Neural cell (in vitro differentiated cells): Measurements from ENCODE around the gene C2orf42.
A peak's percentile ranks its signal among the peaks of the same experiment; 100 is the strongest.

Experiments
- EP300 ChIP-seq: fragments of 450-650 bp; conservative IDR thresholded peaks from 2 replicates; pipeline ENCODE4 v1.6.1; 2014; ENCODE audit warnings: antibody characterized with exemption, mild to moderate bottlenecking, moderate library complexity; ENCODE audit not compliant: poor library complexity, severe bottlenecking
- EZH2 ChIP-seq: fragments of 200-600, 300-800 bp; shearing (Covaris generic), sonication (generic); IDR thresholded peaks from 2 replicates; pipeline ENCODE4 v1.6.1; 2014; ENCODE audit warnings: antibody characterized with exemption, low read length, borderline replicate concordance, mild to moderate bottlenecking; ENCODE audit not compliant: insufficient read depth, poor library complexity, severe bottlenecking
- POLR2AphosphoS5 ChIP-seq: IDR thresholded peaks from 2 replicates; pipeline ENCODE4 v1.6.1; 2012
- TF ChIP-seq, protein P1 (sequence below): fragments of 450-650 bp; IDR thresholded peaks from 2 replicates; pipeline ENCODE4 v1.5.1; 2014; ENCODE audit warnings: antibody characterized with exemption, mild to moderate bottlenecking, moderate library complexity; ENCODE audit not compliant: poor library complexity, severe bottlenecking
- TF ChIP-seq, protein P2 (sequence below): IDR thresholded peaks from 2 replicates; pipeline ENCODE4 v1.6.1; 2012; ENCODE audit warnings: borderline replicate concordance

DNA sequence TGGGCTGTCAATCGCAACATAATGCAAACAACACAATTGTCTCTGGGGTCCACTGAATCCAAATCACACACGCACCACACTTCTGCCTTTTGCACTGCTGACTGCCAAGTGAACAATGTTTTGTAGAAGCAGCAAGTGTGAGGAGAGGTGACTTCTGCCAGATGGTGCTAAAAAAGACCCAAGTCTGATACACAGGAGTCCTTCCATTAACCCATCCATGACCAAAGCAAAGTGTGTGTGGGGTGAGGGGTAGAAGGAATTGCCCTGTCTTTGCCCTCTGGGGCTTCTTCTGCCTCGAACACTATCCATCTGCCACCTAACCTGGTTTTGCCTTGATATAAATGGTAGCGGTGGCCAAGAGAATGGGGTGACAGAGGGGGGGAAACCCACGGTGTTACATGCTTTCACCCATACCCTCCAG is 50.0 kb downstream of the C2orf42 start:
- TF ChIP-seq, protein P1, sequence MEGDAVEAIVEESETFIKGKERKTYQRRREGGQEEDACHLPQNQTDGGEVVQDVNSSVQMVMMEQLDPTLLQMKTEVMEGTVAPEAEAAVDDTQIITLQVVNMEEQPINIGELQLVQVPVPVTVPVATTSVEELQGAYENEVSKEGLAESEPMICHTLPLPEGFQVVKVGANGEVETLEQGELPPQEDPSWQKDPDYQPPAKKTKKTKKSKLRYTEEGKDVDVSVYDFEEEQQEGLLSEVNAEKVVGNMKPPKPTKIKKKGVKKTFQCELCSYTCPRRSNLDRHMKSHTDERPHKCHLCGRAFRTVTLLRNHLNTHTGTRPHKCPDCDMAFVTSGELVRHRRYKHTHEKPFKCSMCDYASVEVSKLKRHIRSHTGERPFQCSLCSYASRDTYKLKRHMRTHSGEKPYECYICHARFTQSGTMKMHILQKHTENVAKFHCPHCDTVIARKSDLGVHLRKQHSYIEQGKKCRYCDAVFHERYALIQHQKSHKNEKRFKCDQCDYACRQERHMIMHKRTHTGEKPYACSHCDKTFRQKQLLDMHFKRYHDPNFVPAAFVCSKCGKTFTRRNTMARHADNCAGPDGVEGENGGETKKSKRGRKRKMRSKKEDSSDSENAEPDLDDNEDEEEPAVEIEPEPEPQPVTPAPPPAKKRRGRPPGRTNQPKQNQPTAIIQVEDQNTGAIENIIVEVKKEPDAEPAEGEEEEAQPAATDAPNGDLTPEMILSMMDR: peak; percentile 24
- no peak for TF ChIP-seq EZH2
- TF ChIP-seq, protein P2, sequence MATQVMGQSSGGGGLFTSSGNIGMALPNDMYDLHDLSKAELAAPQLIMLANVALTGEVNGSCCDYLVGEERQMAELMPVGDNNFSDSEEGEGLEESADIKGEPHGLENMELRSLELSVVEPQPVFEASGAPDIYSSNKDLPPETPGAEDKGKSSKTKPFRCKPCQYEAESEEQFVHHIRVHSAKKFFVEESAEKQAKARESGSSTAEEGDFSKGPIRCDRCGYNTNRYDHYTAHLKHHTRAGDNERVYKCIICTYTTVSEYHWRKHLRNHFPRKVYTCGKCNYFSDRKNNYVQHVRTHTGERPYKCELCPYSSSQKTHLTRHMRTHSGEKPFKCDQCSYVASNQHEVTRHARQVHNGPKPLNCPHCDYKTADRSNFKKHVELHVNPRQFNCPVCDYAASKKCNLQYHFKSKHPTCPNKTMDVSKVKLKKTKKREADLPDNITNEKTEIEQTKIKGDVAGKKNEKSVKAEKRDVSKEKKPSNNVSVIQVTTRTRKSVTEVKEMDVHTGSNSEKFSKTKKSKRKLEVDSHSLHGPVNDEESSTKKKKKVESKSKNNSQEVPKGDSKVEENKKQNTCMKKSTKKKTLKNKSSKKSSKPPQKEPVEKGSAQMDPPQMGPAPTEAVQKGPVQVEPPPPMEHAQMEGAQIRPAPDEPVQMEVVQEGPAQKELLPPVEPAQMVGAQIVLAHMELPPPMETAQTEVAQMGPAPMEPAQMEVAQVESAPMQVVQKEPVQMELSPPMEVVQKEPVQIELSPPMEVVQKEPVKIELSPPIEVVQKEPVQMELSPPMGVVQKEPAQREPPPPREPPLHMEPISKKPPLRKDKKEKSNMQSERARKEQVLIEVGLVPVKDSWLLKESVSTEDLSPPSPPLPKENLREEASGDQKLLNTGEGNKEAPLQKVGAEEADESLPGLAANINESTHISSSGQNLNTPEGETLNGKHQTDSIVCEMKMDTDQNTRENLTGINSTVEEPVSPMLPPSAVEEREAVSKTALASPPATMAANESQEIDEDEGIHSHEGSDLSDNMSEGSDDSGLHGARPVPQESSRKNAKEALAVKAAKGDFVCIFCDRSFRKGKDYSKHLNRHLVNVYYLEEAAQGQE: no peak
- no peak for TF ChIP-seq POLR2AphosphoS5
- no peak for TF ChIP-seq EP300
